ENCODE measurements around the gene GRAPL.
"Not testable (repeated sequence)": the region's sequence is repeated elsewhere in the genome, so short reads cannot be mapped to it uniquely, and the experiment has no call there.

Gene GRAPL

DNA sequence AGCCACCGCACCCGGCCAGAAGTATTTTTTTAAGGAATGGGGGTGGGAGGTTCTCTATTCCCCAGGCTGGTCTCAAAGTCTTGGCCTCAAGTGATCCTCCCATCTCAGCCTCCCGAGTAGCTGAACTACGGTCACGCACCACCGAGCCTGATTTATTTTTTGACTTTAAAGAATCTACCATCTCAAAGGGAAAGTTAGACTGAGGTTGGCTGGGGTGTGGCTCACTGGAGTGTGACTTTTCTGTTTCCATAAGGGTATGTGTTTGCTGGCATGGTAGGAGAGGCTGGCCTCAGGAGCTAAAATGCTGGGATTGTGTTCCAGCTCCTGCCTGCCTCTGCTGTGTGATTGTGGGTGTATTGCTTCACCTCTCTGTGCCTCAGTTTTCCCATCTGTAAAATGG lies 10.6 kb downstream of the GRAPL start:
- not testable (repeated sequence) for DNase-seq

DNA sequence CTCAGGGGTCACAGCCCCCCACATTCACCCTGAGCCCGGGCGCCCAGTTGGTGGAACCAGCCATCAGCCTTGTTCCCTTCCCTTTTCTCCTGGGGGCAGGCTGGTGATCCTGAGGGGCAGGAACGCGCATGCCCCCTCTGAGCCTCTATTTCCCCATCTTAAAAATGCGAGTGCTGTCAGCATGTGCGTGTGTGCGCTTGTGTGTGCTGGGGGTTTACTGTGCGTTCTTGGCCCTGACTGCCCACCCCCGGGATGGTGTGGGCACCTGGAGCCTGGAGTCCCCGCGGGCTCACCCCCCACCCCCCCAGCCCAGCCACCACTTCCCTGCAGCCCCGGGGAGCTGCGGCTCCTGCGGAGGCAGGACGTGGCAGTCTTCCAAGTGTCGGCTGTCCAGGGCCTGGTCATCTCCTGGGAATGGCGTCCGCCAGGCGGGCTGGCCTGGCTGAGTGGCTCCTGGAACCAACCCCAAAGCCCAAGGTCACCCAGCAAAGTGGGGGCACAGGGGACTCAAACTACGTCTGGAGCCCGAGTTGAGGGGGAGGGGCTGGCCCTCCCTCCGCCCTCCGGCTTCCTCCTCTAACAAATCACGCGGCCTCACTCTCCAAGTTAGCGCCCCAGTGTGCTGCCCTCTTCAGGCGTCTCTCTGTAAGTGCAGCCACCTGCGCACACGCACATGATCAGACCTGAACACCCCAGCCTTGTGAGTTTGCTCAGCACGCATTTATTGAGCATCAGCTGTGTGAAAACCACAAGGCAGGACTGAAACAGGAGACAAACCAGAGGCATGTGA lies 14.2 kb downstream of the GRAPL start:
- not testable (repeated sequence) for DNase-seq

DNA sequence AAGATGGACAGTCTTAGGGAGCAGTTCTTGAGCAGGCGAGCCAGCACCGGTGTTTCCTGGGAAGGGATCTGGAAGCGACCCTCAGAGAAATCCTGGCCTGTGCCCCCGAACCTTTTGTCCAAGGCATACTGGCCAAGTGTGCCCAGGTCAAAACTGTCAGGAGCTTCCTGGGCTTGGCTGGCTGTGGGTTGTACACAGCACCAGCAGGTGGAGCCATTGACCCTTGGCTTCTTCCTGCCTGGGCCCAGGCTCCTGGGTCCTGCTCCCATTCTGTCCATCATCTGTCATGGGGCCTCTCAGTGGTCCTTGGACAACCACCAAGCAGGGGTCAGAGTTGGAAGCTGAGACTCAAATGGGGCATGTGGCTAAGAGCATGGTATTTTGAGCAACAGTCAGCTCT lies 15.0 kb downstream of the GRAPL start:
- not testable (repeated sequence) for DNase-seq

DNA sequence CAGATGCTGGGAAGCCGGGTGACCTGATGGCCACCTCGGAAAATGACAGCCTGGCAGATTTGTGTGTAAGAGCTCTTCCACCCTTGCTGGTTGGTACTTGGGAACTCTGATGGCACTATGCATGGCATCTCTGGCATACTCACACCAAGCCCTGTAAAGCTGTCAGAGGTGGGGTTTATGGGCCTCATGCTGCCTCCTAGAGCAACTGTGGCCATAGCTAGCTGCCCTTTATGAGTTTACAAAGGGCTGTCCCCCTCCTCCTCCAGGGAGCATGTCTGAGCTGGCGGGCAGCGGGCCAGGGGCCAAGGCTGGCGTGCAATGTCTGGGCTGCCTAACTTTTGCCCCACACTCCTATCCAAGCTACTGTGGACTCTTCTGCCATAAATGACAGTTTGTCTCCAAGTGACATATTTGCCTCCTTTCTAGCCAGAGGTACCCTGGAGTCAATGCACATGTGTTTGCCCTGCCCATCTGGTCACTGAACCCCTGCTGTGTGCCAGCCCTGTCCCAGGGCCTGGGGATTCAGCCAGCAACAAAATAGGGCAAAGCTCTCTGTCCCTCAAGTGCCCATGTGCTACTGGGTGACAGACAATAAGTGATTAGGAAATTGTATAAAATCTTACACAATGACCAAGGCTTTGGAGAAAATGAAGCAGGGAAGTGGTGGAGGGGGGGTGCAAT lies 15.8 kb downstream of the GRAPL start:
- not testable (repeated sequence) for DNase-seq

DNA sequence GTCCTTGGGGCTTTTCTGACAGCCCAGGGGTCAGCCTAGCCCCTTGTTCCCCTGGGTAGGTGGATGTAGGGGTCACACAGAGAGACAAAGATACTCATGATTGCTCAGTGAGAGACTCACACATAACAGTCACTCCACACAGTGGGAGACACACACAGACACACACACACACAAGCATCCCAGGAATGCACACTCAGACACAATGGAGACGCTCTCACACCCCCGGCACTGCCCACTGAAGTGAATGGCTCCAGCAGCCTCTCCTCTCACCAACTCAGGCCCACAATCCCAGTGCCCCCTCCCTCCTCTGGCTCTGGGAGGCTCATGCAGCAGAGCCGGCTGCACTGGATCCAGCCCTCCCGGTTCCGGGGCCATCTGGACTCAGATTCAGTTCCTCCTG lies 17.0 kb downstream of the GRAPL start:
- not testable (repeated sequence) for DNase-seq

DNA sequence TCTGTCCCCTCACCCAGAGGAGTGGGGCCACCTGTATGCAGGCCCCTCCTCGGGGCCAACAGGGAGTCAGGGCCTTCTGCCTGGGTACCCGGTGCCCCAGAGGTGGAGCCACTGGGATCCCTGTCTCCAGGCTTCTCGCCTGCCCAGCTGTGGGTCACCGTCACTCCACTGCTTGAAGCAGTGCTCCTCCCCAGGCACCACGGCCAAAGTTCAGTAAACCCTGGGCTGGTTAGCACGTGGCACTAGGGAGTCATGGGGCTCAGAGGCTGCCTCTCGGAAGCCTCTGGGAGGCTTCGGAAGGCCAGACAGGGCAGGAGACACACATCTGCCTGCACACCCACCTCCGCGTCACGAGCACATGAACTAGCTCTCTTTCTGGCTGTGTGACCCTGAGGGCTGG lies 18.1 kb downstream of the GRAPL start:
- DNase-seq, result not testable (repeated sequence)

DNA sequence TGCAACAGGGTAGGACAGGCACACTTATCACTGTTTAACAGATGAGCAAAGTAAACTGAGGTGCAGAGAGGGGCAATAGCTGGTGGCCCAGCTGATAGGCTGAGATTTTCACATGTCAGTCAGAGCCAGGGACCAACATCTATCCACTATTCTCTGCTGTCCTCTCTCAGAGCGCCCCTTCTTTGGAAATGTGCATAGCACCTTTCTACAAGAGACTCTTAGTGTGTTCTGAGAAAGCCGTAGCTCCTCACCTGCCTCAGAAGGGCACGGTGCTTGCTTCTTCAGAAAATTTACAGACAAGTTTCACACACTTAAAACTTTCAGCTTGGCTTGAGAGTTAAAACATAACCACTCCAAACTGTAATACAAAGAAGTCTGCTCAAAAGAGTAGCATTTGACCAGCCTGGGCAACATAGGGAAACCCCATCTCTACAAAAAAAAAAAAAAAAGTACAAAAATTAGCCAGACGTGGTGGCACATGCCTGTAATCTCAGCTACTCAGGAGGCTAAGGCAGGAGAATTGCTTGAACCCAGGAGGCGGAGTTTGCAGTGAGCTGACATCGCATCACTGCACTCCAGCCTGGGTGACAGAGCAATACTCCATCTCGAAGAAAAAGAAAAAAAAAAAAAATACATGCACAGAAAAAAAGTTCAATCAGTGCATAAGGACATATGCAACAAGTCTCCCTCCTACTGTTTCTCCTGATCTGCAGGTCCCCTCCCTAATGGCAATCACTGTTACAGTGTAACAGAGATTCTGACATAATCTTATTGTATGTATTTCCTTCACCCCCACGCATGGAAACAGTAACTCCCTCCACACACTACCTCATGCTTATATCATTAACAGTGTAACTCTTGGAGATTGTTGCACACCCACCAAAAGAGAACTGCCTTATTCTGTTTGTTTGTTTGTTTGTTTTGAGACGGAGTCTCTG lies 23.6 kb downstream of the GRAPL start:
- DNase-seq, result not testable (repeated sequence)

DNA sequence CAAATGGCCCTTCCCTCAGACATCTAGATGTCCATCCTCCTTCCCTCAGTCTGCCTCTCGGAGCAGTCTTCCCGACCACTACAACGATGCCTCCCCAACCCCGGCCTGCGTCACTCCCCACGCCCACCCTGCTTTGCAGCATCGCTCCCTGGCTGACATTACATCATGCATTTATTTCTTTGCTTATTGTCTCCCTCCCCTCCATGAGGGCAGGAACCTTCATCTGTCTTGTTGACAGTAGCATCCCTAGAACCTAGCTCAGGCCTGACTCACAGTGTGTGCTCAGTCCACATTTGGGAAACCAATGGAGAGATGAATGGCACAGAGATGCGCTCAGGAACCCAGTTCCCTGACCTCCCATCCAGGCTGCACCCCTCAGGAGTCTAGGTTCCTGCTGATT lies 30.2 kb downstream of the GRAPL start:
- DNase-seq, result not testable (repeated sequence)

DNA sequence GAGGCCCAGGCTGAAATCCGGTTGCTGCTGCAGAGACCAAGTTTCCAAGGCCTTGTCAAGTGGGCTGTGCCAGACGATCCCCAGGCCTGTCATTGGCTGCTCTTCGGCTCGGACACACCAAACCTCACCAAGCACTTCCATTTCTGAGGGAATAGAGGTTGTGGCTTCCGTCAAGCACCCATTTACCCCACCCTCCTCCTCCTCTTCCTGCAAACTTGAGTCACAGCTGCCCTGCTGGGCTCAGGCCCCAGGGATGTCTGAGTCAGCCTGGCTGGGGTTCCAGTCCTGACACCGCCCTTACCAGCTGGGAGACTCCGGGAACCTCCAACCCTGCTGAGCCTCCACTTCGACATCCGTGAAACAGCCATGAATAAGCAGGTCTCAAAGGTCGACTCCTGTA lies 31.1 kb downstream of the GRAPL start:
- DNase-seq, result not testable (repeated sequence)

DNA sequence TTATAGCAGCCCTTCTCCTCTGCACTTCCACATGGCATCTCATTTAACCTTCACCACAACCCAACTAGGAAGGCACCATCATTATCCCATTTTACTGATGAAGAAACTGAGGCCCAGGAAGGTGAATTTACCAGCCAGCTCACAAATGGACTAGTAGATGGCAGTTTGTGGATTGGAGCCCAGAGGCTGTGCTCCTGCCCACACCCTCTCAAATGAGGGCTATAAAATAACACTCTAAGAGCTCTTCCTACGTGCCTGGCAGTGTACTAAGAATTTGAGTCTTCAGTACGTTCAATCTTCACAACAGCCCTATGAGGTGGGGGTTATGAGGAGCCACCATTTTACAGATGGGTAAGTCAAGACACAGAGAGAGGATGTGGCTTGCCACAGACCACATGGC lies 31.5 kb downstream of the GRAPL start:
- DNase-seq, result not testable (repeated sequence)

DNA sequence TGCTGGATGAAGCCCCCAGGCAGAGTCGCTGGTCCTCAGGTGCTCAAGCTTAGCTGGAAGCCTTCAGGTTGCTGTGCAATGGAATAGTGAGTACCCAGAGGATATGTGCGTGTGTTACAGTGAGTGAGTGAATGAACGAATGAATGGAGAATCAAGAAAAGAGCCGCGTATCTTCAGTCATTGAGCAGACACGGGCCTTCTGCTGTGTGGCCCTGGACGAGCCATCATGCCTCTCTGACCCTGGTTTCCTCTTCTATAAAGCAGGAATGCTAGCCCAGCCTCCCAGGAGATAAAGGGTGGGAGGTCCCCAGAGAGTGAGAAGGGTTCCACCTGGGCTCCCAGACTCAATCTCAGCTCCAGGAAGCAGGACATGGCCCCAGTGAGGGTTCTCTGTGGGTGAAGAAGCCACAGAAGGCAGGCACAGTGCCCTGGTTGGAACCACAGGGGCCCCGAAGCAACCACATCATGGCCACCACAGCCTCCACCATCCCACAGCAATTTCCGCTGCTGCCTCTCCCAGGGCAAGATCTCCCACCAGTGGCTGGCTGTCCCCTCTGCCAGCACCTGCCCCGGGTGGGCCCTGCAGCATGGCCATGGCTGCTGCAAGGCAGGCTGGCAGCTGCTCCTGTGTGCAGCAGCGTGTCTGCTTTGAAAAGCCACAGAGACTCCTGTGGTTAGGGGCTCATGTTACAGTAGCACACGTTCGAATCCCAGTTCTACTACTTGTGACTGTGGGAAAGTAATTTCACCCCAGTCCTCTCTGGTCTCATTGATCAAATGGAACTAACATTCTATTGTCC lies 34.1 kb downstream of the GRAPL start:
- DNase-seq, result not testable (repeated sequence)

DNA sequence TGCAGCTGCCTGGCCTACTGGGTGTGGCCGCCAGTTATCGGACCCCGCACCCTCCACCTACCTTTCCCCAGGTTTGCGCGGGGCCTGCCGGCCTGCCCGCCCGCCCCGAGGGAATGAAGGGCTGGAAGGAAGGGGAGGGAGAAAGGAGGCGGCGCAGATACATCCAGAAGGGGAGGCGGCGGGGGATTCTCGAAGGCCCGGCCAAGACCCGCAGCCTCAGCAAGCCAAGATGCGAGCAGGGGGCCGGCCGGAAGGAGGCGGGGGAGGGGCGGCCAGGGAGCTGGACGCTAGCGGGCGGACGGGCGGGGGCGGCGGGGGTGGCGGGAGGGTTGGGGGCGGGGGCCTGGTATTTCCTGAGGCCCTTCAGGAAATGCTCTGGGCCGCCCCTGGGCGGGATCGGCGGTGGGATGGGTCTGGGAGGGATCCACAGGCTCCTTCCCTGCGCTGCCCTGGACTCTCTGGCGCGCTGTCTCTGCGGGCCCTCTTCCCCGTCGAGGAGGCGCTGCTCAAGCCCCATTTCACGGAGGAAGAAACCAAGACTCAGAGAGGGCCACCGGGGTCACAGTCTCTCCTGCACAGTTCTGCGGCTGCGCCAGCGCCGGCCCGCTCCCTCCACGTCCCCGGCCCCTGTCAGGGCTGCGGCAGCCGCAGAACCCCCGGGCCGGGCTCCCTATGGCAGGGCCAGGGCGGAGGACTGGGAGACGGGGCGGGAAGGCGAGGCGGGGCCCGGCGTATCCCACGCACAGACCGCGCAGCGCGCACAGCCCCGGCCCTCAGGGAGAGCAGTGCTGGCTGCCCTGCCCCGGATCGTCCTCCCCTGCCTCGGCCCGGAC lies 35.2 kb downstream of the GRAPL start:
- not testable (repeated sequence) for DNase-seq

DNA sequence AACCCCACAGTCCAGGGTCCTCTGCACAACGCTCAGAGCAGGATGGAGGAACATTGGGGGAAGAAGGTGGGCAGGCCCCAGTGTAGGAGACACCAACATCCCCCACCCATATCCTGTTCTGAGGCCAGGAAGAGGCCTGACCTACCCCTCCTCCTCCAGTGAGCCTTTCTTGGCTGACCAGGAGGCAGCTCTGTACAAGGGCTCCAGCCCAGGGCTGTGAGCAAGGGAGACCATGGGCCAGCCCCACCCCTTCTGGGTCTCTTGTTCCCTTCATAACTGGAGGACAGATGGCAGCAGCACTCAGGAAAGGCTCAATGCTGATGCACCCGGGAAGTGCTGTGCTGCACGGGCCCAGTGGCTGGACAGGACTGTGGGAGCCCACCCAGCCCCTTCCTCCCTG lies 47.0 kb downstream of the GRAPL start:
- DNase-seq, result not testable (repeated sequence)

DNA sequence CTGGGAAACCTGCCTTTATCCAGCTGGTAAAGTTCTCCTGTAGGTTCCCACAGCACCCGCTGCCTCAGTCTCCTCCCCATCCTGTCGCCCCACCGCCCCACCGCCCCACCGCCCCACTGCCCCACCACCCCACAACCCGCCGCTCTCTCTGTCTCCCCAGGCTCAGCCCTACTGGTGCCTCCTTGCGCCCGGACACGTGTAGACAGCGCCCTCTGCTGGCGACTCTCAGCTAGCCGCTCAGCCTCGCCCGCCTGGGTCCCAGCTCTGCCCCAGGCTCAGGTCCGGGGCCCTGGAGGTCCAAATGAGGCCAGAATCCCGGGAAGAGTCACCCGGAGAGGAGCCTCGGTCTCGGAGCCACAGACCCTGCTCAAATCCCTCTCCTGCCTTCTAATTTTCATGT lies 48.0 kb downstream of the GRAPL start:
- not testable (repeated sequence) for DNase-seq

DNA sequence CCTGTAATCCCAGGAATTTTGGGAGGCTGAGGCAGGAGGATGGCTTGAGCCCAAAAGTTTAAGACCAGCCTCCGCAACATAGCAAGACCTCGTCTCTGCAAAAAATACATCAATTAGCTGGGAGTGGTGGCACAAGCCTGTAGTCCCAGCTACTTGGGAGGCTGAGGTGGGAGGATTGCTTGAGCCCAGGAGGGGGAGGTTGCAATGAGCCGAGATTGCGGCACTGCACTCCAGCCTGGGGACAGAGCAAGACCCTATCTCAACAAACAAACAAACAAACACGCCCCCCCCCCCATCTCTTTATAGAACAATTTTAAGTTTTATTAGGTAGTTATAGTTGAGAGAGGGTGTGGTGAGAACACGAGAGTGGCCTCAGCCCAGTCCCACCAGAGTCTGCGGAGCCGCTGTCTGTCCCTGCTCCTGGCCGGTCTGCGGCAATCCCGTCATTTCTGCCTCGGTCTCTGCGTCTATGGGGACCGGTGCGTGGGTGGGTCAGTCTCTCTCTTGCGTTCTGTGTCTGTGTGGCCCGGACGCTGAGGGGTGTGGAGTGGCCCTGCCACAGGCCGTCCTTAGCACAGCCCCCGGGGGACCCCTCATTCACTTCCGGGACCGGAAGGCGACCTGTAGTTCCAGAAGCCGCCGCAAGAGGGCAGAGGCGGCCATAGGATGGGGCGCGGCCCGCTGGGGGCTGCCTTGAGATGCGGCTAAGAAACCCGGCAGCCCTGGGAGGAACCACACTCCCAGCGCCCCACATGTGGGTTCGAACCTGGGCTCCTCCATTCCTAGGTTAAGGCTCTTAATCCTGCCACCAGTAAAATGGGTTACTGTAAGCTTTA lies 53.9 kb downstream of the GRAPL start:
- not testable (repeated sequence) for DNase-seq

DNA sequence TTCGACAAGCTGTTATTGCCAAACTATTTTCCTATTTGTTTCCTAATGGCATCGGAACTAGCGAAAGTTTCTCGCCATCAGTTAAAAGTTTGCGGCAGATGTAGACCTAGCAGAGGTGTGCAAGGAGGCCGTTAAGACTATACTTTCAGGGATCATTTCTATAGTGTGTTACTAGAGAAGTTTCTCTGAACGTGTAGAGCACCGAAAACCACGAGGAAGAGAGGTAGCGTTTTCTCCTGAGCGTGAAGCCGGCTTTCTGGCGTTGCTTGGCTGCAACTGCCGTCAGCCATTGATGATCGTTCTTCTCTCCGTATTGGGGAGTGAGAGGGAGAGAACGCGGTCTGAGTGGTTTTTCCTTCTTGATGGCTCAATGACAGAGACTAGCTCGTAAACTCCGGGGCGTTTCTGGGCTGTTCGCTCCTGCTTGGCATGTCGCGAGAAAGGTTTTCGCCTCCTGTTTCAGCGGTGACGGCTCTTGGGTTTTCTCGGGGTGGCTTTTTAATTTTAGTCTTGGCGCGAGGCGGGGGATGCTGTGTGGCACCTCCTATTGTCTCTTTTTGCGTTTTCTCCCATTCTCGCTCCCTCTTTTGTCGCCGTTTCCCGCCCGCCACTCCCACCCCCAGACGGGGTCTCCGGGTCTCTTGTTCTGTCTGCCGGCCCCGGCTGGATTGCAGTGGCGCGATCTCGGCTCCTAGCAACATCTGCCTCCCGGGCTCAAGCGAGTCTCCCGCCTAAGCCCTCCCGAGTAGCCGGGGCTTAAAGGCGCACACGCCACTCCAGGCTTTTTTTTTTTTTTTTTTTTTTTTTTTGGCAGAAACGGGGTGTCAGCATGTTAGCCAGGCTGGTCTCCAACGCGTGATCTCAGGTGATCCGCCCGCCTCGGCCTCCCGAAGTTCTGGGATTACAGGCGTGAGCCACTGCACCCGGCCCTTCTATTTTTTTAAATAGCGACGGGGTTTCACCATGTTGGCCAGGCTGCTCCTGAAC lies 60.8 kb downstream of the GRAPL start:
- not testable (repeated sequence) for DNase-seq

DNA sequence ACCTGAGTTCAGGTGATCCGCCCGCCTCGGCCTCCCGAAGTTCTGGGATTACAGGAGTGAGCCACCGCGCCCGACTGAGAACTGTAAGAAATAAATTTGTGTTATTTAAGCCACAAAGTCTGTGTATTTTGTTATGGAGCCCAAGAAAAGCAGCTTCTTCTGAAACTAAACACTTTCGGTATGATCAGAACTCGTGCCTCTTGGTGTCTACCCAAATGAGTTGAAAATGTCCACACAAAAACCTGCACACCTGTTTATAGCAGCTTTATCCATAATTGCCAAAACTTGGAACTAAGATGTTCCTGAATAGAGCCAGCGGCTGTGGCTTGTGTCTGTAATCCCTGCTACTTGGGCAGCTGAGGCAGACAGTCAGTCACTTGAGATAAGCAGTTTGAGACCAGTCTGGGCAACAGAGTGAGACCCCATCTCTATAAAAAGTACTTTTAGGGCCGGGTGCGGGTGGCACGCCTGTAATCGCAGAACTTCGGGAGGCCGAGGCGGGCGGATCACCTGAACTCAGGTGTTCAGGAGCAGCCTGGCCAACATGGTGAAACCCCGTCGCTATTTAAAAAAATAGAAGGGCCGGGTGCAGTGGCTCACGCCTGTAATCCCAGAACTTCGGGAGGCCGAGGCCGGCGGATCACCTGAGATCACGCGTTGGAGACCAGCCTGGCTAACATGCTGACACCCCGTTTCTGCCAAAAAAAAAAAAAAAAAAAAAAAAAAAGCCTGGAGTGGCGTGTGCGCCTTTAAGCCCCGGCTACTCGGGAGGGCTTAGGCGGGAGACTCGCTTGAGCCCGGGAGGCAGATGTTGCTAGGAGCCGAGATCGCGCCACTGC lies 61.7 kb downstream of the GRAPL start:
- not testable (repeated sequence) for DNase-seq

DNA sequence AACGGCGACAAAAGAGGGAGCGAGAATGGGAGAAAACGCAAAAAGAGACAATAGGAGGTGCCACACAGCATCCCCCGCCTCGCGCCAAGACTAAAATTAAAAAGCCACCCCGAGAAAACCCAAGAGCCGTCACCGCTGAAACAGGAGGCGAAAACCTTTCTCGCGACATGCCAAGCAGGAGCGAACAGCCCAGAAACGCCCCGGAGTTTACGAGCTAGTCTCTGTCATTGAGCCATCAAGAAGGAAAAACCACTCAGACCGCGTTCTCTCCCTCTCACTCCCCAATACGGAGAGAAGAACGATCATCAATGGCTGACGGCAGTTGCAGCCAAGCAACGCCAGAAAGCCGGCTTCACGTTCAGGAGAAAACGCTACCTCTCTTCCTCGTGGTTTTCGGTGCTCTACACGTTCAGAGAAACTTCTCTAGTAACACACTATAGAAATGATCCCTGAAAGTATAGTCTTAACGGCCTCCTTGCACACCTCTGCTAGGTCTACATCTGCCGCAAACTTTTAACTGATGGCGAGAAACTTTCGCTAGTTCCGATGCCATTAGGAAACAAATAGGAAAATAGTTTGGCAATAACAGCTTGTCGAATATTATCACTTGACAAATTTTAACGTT lies 62.5 kb downstream of the GRAPL start:
- not testable (repeated sequence) for DNase-seq
